ENCODE results near the gene PCK2.
A peak's percentile ranks its signal among the peaks of the same experiment; 100 is the strongest.

PCK2 gene

GRCh38 chr14:24139272-24139934 is 45.3 kb downstream of the PCK2 start:
- no peak for DNase-seq

DNA sequence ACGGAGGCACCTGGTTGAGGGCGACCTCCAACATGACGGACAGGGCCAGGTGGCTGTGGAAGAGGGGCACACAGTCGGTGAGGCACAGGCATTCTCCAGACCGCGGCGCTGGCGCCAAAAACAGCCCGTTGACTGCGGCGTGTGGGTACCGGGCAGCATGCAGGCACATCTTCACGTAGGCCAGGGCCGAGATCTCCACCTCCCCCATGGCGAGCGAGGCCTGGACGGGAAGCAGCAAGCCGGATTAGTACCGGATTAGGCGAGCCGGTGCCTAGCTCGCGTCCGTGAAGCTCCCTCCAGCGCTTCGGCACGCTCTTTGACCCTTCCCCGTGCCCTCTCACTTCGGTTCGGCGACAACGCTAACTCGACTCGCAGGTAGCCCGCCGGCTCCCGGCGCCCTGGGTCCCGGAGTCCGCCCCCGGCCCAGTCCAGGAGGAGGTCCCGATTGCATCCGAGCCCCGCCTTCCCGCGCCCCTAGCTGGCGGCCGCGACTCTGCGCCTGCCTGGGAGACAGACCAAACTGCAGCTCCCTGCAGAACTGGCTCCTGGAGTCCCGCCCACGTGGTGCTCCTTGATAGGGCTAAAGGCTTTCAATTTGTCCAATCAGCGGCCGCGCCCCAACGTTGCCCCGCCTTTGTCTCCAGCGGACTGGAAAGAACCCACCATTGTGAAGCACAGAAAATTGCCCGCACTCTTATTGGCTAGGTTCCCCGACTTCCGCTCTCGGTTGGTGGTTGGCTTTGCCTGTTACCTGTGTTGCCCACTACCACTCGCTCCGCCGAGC is 47.2 kb downstream of the PCK2 start, which contains the start of gene EMC9:
Gene EMC9 (minus strand): TSS at position 495 of the 784 bp plus-strand sequence. CDS start 287 bp downstream, at position 208.
- peak; percentile 99 for DNase-seq

DNA sequence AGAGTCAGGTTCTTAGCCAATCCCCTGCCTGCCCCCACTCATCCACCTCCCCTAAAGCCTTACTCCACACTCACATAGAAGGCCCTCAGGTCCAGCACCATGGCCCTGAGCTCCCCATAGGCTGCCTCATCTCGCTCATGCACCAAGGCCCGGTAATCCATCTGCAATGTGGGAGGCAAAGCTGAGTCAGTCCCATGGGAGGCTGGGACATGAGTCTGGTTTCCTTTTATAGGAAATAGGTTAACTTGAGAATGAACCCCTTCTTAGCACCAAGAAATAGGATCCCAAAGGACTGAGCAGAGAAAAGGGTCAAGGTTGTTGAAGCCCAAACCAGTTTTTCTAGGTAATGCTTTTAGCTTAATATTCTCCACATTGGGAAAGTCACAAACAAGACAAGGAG is 49.4 kb downstream of the PCK2 start:
- DNase-seq, result no peak

DNA sequence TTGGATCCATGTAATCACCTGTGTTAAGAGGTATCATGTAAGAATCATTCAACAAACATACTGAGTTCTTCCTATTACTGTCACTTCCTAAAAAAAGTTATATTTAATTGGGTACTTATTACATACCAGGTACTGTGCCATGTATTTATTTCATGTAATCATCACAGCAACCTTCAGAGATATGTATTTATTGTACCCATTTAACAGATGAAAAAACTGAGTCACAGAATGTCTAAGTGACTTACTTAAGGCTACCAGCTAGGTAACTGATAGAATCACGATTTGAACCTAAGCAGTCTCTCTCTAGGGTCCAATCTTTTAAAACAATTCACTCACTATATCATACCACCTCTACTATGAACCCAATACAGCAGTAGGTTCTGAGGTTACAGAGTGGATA is 50.3 kb downstream of the PCK2 start:
- DNase-seq, result no peak

- no peak for DNase-seq
Observed at GRCh38 chr14:24145219-24145618, 51.1 kb downstream of the PCK2 start.

DNA sequence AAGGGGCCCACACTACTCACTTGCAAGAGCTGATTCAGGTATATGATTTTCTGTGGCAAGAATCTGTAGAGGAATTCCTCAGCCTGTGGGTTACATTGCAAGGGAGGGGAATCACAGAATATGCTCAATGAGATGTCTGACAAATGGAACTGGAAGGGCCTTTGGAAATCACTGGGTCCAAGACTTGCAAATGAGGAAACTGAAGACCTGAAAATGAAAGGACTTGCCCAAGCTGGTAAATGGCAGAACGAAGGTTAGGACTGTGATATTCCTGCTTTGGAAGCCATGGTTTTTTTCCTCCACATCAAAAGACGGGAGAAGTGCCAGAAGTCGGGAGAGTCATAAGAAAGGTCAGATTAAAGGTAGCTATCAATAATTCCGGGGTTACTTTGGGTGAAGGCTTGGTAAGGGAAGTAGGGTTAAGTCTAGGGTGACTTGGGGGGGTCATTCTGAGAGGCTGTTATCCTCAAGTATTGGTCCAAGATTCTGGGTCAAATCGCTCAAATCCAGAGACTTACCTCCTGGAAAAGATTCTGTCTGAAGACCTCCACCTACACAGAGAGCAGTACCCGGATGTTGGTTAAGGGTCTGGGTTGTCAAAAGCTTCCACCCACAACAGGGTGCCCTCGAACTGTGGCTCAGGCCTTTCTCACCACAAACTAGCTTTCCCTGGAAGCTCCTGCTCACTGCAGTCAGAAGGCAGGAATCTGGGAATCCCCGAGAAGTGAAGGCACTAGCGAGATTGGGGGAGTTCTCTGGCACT is 51.8 kb downstream of the PCK2 start:
- DNase-seq, result no peak

DNA sequence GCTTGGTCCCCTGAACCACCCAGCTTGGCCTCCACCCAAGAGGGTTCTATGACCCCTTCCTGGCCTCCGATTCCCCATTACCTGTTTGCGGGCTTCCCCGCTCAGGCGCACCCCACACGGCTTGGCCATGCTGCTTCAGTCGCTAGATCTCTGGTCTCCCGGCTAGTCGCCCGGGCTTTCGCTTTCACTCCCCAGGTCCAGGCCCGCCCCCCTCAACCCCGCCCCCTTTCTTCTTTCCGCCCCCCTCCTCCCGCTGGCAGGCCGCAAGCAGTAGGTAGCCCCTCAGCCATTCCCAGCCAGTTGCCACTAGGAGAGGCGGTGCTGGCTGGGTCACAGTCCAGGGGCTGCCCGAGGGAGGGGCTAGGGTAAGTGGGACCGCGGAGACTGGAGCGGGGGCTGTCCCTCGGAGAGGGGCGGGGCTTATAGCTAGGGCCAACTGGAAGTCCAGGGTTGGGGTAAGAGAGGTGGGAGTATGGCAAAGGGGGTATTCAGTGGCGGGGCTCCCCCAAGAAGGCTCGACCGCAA is 52.4 kb downstream of the PCK2 start, which contains the start of gene PSME2:
Gene PSME2 (minus strand): TSS at position 158 of the 525 bp plus-strand sequence. CDS start 29 bp downstream, at position 129.
- peak; percentile 94 for DNase-seq

DNA sequence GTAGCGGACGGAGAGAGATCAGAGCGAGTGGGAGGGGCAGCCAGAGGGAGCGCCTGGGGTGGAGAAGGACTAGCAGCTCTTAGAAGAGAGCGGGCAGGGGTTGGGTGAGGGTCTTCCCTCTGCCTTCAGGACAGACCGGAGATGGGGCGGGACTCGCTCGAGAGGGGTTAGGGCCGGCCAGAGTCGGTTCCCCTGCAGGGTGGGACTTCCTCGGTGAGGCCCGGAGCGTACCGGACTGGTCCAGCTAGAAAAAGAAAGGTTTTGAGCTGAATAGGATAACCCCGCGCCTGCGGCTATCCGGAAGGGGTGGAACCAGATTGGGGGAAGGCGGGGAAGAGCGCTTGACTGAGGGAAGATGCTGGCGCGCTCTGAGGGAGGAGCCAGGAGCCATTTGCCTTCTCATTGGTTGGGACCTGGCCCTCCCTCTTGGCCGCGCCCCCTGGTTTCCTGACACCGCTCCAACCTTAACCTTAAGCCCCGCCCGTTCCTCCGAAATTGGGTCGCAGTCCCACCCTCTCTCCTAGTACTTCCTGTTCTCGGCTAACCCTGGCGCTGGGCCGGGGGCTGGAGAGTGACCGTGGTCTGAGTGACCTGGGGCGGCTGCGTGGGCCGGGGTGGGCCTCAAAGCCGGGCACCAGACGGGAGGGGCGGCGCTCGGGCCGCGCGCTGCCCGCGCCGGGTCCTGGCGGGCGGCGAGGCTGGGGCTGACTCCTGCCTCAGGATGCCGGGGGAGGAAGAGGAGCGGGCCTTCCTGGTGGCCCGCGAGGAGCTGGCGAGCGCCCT is 53.1 kb downstream of the PCK2 start, which contains the start of gene RNF31:
Gene RNF31 (plus strand): TSS at position 521 of the 783 bp plus-strand sequence. CDS start 201 bp downstream, at position 722.
- peak; percentile 98 for DNase-seq

GRCh38 chr14:24147761-24148428 is 53.8 kb downstream of the PCK2 start:
- DNase-seq, result no peak

GRCh38 chr14:24149302-24149969 is 55.3 kb downstream of the PCK2 start:
- no peak for DNase-seq

GRCh38 chr14:24150061-24150460 is 56.0 kb downstream of the PCK2 start:
- DNase-seq, result no peak

DNA sequence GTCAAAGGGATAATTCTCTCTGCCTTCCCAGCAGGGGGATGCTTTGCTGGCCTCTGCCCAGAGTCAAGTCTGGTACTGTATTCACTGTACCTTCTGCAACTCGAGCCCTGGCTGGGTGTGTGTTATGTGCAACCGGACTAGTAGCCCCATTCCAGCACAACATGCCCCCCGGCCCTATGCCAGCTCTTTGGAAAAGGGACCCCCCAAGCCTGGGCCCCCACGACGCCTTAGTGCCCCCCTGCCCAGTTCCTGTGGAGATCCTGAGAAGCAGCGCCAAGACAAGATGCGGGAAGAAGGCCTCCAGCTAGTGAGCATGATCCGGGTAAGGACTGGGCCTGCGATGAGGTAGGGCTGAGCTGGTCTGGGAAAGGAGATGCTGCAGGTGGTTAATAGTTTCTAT is 56.5 kb downstream of the PCK2 start:
- DNase-seq, result no peak

DNA sequence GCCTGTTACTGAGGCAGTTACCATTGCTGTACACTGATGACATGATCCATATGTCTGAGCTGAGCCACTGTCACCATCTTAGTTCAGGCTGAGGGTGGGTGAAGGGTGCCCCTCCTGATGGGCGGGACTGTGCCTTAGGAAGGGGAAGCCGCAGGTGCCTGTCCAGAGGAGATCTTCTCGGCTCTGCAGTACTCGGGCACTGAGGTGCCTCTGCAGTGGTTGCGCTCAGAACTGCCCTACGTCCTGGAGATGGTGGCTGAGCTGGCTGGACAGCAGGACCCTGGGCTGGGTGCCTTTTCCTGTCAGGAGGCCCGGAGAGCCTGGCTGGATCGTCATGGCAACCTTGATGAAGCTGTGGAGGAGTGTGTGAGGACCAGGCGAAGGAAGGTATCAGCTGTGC is 56.9 kb downstream of the PCK2 start:
- DNase-seq, result no peak

GRCh38 chr14:24151404-24152080 is 57.4 kb downstream of the PCK2 start:
- DNase-seq, result no peak

Measured in NCI-H1694 treated with DMSO at 0.1 percent for 48 hours (cell line).